HFFc6 (cell line): ENCODE results near the gene ADAP1. TPM values are rescaled to one million over a fixed set of nuclear protein-coding genes. Genes with fewer than 3 reads are reported as not detected.

Experiments
- DNase-seq: peaks from one replicate; pipeline ENCODE4 v3.0.0-alpha.2; 2018
- H3K27ac Mint-ChIP-seq: 2 replicates; pipeline ENCODE4 v1.8.0; 2020; ENCODE audit warnings: mild to moderate bottlenecking, mixed read lengths
- H3K27me3 Mint-ChIP-seq: 2 replicates; pipeline ENCODE4 v1.8.0; 2021; ENCODE audit warnings: mild to moderate bottlenecking, moderate library complexity, mixed read lengths; ENCODE audit not compliant: insufficient read depth
- H3K36me3 Mint-ChIP-seq: 2 replicates; pipeline ENCODE4 v1.8.0; 2021; ENCODE audit warnings: low read depth, mixed read lengths
- H3K4me1 Mint-ChIP-seq: 2 replicates; pipeline ENCODE4 v1.8.0; 2020; ENCODE audit warnings: low read depth, mixed read lengths
- H3K4me3 Mint-ChIP-seq: 2 replicates; pipeline ENCODE4 v1.8.0; 2020; ENCODE audit warnings: mild to moderate bottlenecking, moderate library complexity, mixed read lengths
- H3K9me3 Mint-ChIP-seq: 2 replicates; pipeline ENCODE4 v1.8.0; 2020; ENCODE audit warnings: mild to moderate bottlenecking, mixed read lengths
- total RNA-seq, 6 experiments: library from RNA; stranded (reverse); fragmentation: NEBNext Ultra II Directional; extraction: Animal tissue kit (Norgen Biotek cat#: 25700); gene quantifications; 2 replicates in 1 of 6; 3 replicates in 5 of 6; pipeline ENCODE4 v1.2.3, GENCODE V29; 2021
- TF ChIP-seq, protein P1 (sequence below): fragments of 200-600 bp; sonication (generic); IDR thresholded peaks from 2 replicates; pipeline ENCODE4 v1.5.0; 2021; ENCODE audit warnings: antibody characterized with exemption, mild to moderate bottlenecking

The ADAP1 gene
- total RNA-seq, 6 experiments from 2014 or later: 0.64 to 1.1 (median 0.90) TPM

DNA sequence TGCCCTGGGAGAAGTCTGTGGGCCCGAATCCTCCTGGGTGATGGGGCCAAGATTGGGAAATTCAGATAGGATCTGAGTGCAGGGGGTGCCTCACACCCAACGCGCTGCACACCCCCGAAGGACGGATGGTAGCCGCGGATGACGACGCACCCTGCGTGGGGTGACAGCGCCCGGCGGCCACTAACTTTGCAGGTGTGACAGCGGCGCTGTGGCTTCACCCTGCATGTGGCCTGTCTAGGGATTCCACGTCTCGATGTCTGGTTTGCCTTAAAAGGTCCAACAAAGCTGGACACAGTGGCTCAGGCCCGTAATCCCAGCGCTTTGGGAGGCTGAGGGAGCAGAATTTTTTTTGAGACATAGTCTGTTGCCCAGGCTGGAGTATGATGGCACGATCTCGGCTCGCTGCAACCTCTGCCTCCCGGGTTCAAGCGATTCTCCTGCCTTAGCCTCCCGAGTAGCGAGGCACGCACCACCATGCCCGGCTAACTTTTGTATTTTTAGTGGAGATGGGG lies 18.6 kb downstream of the ADAP1 start:
- TF ChIP-seq, protein P1, sequence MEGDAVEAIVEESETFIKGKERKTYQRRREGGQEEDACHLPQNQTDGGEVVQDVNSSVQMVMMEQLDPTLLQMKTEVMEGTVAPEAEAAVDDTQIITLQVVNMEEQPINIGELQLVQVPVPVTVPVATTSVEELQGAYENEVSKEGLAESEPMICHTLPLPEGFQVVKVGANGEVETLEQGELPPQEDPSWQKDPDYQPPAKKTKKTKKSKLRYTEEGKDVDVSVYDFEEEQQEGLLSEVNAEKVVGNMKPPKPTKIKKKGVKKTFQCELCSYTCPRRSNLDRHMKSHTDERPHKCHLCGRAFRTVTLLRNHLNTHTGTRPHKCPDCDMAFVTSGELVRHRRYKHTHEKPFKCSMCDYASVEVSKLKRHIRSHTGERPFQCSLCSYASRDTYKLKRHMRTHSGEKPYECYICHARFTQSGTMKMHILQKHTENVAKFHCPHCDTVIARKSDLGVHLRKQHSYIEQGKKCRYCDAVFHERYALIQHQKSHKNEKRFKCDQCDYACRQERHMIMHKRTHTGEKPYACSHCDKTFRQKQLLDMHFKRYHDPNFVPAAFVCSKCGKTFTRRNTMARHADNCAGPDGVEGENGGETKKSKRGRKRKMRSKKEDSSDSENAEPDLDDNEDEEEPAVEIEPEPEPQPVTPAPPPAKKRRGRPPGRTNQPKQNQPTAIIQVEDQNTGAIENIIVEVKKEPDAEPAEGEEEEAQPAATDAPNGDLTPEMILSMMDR: no peak
- Mint-ChIP-seq H3K36me3 (no peaks in the 10 kb centered on the region), H3K4me3 (no peak overlapping the region), H3K27ac (no peak overlapping the region), H3K9me3 (no peaks in the 10 kb centered on the region), H3K27me3 (peaks cover 9% of the 10 kb centered on the region), H3K4me1 (peaks cover 5% of the 10 kb centered on the region; the same call in 1 of the 2 replicates)
- no peak for DNase-seq

DNA sequence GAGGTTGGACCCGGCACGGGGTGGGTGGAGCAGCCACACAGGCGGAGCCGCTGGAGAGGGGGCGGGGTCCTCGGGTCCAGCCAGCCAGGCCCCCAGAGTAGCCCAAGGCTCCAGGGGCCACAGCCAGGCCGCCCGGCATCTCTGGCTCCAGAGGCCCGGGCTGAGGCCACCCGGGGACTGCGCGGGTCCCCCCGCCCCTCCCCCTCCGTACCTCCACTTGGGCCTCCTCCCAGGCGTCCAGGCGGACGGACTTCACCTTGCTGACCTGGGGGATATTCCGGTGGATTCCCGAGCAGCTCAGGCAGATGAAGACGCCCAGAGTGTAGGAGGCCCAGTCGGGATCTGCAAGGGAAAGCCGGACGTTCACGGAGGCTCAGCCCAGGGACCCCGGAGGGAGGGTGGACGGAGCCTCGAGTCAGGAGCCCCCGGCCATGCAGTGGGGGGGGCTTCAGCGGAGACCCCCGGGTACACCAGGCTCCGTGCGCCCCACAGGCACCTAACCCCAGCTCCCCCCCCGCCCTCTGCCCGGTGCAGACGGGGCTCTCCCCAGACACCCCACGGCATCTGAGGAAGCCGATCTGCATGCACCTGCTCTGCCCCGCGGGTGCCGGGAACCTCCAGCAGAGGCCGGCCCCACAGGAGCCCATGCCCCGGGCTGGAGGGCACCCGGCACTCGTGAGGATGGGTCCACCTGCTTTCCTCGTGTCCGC lies 19.2 kb downstream of the ADAP1 start:
- Mint-ChIP-seq H3K9me3 (no peaks in the 10 kb centered on the region), H3K27me3 (peaks cover 9% of the 10 kb centered on the region), H3K4me3 (no peak overlapping the region), H3K36me3 (no peaks in the 10 kb centered on the region), H3K27ac (no peak overlapping the region), H3K4me1 (peaks cover 5% of the 10 kb centered on the region; the same call in 1 of the 2 replicates)
- no peak for DNase-seq
- TF ChIP-seq, protein P1: no peak

DNA sequence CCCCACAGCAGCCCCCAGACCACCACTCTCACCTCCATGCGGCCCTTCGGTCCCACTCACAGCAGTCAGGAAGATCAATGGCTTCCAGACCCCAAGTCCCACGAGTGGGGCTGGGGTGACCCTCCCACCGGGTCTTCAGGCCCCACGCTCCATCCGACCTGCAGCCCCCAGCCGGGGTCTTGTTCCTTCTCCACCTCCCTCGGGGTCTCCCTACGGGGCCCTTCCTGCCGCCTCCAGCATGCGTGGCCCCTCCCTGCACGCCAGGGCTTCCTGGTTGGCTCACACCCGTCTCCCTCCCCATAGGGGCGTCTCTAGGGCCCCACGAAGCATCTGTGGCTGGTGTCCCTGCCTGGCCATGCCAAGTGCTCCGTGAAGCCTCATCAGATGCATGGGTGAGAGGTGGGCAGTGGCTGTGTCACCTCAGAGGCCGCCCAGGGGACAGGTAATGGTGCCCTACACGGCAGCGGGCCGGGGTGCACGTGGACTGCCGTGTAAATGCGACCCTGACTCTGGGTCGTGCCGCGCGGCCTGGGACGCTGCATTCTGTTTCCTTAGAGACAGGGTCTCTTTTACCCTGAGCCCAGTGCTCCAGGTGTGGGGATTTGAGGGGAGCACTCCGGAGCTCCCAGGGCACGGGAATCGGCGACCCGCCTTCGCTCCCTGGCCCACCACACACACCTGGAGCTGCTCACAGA lies 19.9 kb downstream of the ADAP1 start:
- Mint-ChIP-seq H3K36me3 (no peaks in the 10 kb centered on the region), H3K4me3 (no peak overlapping the region), H3K4me1 (peaks cover 5% of the 10 kb centered on the region; the same call in 1 of the 2 replicates)

DNA sequence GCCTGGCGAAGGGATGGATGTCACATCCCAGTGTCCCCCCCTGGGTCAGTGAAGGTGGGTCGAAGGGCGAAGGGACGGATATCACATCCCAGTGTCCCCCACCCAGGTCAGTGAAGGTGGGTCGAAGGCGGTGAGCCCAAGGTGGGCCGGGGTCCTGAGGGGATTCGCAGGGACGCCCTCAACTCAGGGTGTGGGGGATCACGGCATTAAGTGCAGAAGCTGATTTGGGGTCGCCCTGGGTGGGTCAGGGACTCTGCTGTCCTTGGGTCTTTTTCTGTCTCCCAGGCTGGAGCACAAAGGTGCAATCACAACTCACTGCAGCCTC lies 21.9 kb downstream of the ADAP1 start:
- DNase-seq: no peak

More for the DNA sequence above, 19.9 kb downstream of the ADAP1 start:
- Mint-ChIP-seq H3K27me3 (peaks cover 7% of the 10 kb centered on the region), H3K27ac (no peak overlapping the region), H3K9me3 (no peaks in the 10 kb centered on the region)
- TF ChIP-seq, protein P1: no peak
- no peak for DNase-seq

DNA sequence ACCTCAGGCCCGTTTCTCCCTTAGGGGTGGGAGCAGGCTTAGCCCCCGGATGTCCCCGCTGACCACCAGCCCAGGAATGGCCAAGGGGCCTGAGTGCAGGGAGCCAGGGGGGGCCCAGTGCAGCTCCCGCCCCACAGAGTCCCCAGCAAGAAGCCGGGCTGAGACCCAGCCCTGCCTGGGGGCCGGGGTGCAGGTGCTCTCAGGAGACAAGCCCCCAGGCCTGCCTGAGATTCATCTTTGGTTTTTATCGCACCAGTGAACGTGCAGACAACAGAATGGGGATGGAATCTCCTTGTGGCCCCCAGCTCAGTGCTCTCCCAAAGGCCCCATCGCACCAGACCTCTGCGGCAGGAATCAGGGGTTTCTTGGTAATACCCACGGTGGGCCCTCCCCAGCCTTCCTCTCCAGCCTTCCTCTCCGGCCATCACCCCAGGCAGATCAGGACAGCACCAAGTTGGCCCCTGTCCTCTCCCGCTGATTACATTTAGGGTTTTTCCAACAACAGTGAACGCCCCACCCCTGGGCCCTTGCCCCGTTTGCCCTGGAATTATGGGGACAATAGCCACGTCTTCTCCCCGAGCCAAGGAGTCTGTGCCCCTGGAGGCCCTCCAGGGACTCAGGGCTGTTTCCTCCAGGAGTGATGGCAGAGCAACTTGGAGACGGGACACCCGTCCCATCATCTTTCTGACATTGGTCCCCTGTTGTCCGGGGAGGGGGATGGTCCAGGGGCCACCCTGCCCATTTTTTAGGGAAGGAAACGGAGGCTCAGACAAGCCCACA lies 22.4 kb downstream of the ADAP1 start:
- H3K9me3 Mint-ChIP-seq: no peaks in the 10 kb centered on the region
- TF ChIP-seq, protein P1: no peak
- peaks cover 11% of the 10 kb centered on the region for H3K27me3 Mint-ChIP-seq
- peaks cover 5% of the 10 kb centered on the region; the same call in 1 of the 2 replicates for H3K4me1 Mint-ChIP-seq
- no peak overlapping the region for H3K4me3 Mint-ChIP-seq
- no peak overlapping the region for H3K27ac Mint-ChIP-seq
- no peaks in the 10 kb centered on the region for H3K36me3 Mint-ChIP-seq
- DNase-seq: no peak

More for the DNA sequence above, 21.9 kb downstream of the ADAP1 start:
- H3K36me3 Mint-ChIP-seq: no peaks in the 10 kb centered on the region
- no peak overlapping the region for H3K4me3 Mint-ChIP-seq
- peaks cover 5% of the 10 kb centered on the region; the same call in 1 of the 2 replicates for H3K4me1 Mint-ChIP-seq
- TF ChIP-seq, protein P1: no peak
- H3K9me3 Mint-ChIP-seq: no peaks in the 10 kb centered on the region
- H3K27ac Mint-ChIP-seq: no peak overlapping the region
- H3K27me3 Mint-ChIP-seq: peaks cover 11% of the 10 kb centered on the region
